CD4-positive, alpha-beta T cell (primary cell): Measurements from ENCODE around the gene MIS12. TPM values are rescaled to one million over a fixed set of nuclear protein-coding genes. Genes with fewer than 3 reads are reported as not detected.

Experiments
- ATAC-seq: fragments of 200-7000 bp; cut with Tn5 transposase; one replicate; pipeline ENCODE4 v1.10.0; 2022; ENCODE audit warnings: mild to moderate bottlenecking; ENCODE audit not compliant: poor library complexity
- CTCF ChIA-PET: fragments of 350-600 bp; sonication (Branson Sonifier 250); formaldehyde crosslinking; loops from one replicate; lab custom pipeline; 2021; ENCODE audit warnings: antibody characterized with exemption, inconsistent platforms; lab: Charles Lee
- POLR2A ChIA-PET: fragments of 350-600 bp; sonication (Branson Sonifier 250); formaldehyde crosslinking; loops from one replicate; lab custom pipeline; 2021; ENCODE audit warnings: antibody characterized with exemption, inconsistent platforms; lab: Charles Lee
- DNase-seq, 14 experiments: peaks; one replicate each; pipeline ENCODE4 v3.0.0-alpha.2; 2013 to 2020; ENCODE audit warnings: mixed read lengths in 2 of 14
- H3K27ac ChIP-seq, 2 donors: one replicate each; pipeline versions ENCODE4 v1.5.1 to v1.7.0; 2013; ENCODE audit warnings: low read length in 2 of 2, low read depth in 1 of 2, mild to moderate bottlenecking in 1 of 2
- H3K27me3 ChIP-seq, 2 experiments: 1 replicate in 1 of 2; 2 replicates in 1 of 2; pipeline versions ENCODE4 v1.6.1 to v1.7.0; 2013; ENCODE audit warnings: low read length in 2 of 2, control low read depth in 1 of 2, mild to moderate bottlenecking in 1 of 2, moderate library complexity in 1 of 2; ENCODE audit not compliant: insufficient read depth in 2 of 2, control insufficient read depth in 1 of 2
- H3K36me3 ChIP-seq: one replicate; pipeline ENCODE4 v1.6.1; 2013; ENCODE audit warnings: low read length, control low read depth; ENCODE audit not compliant: insufficient read depth
- H3K4me1 ChIP-seq: one replicate; pipeline ENCODE4 v1.6.1; 2013; ENCODE audit warnings: low read length, control low read depth; ENCODE audit not compliant: insufficient read depth
- H3K4me3 ChIP-seq: one replicate; pipeline ENCODE4 v1.5.1; 2013; ENCODE audit warnings: mild to moderate bottlenecking, low read length, moderate library complexity
- H3K9me3 ChIP-seq, 2 experiments: 1 replicate in 1 of 2; 2 replicates in 1 of 2; pipeline versions ENCODE4 v1.6.1 to v1.7.0; 2013; ENCODE audit warnings: low read length in 2 of 2, mild to moderate bottlenecking in 2 of 2, control low read depth in 1 of 2, moderate library complexity in 1 of 2; ENCODE audit not compliant: control insufficient read depth in 1 of 2, insufficient read depth in 1 of 2
- H3K27ac Mint-ChIP-seq: one replicate; pipeline ENCODE4 v1.8.0; 2020; ENCODE audit warnings: mixed read lengths
- H3K27me3 Mint-ChIP-seq: one replicate; pipeline ENCODE4 v1.8.0; 2021; ENCODE audit warnings: mixed read lengths
- H3K36me3 Mint-ChIP-seq: one replicate; pipeline ENCODE4 v1.8.0; 2021; ENCODE audit warnings: low read depth, mixed read lengths
- H3K4me1 Mint-ChIP-seq: one replicate; pipeline ENCODE4 v1.8.0; 2021; ENCODE audit warnings: low read depth, mixed read lengths
- H3K4me3 Mint-ChIP-seq: one replicate; pipeline ENCODE4 v1.8.0; 2020; ENCODE audit warnings: mild to moderate bottlenecking, mixed read lengths
- H3K9me3 Mint-ChIP-seq: one replicate; pipeline ENCODE4 v1.8.0; 2020; ENCODE audit warnings: mixed read lengths
- intact Hi-C, 2 experiments: fragments of 100-400 bp; cut with DNase I in 1 of 2; cut with micrococcal nuclease in 1 of 2; formaldehyde crosslinking; loops; one replicate each; pipeline versions ENCODE4 v1.15.1 to v1.9.0; 2023 to 2025; cut with DNase I, micrococcal nuclease
- total RNA-seq, 174 experiments: library from RNA in 2 of 174; stranded (reverse) in 2 of 174; gene quantifications; one replicate each; pipeline ENCODE4 v1.2.3 and lab custom pipeline; 2021 to 2026
- TF ChIP-seq, protein P1 (sequence below): fragments of 200-600 bp; IDR thresholded peaks from one replicate; pipeline ENCODE4 v1.8.0; 2022; ENCODE audit warnings: antibody characterized with exemption, mild to moderate bottlenecking

MIS12 gene
- total RNA-seq, 2 experiments from 2014 or later: 19.2 to 20.3 TPM

DNA sequence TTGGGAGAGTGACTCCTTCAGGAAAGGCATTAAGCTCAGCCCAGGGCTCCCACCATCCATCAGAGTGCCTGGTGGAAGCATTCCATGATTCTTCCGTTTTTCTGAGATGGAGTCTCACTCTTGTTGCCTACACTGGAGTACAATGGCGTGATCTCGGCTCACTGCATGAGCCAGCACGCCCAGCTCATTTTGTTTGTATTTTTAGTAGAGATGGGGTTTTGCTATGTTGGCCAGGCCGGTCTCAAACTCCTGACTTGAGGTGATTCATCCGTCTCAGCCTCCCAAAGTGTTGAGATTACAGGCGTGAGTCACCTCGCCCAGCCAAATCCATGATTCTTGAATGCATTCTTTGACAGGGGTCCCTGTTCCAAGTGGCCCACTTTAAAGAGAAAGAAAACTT, 23.1 kb downstream of the MIS12 start:
- Histone ChIP-seq H3K4me3 (no peak overlapping the region), H3K27ac (no peak overlapping the region), H3K9me3 (no peaks in the 10 kb centered on the region), H3K27me3 (no peaks in the 10 kb centered on the region), H3K4me1 (peaks cover 21% of the 10 kb centered on the region), H3K36me3 (peaks cover 30% of the 10 kb centered on the region)
- intact Hi-C loops: no loop called here
- POLR2A ChIA-PET: no interaction called here
- peaks cover 27% of the 10 kb centered on the region for H3K4me1 Mint-ChIP-seq
- H3K9me3 Mint-ChIP-seq: peaks cover 4% of the 10 kb centered on the region
- H3K36me3 Mint-ChIP-seq: peaks cover 74% of the 10 kb centered on the region
- H3K4me3 Mint-ChIP-seq: no peak overlapping the region
- DNase-seq (no peak), ATAC-seq (no peak)
- CTCF ChIA-PET: no interaction called here
- no peaks in the 10 kb centered on the region for H3K27me3 Mint-ChIP-seq
- no peak overlapping the region for H3K27ac Mint-ChIP-seq
- TF ChIP-seq, protein P1, sequence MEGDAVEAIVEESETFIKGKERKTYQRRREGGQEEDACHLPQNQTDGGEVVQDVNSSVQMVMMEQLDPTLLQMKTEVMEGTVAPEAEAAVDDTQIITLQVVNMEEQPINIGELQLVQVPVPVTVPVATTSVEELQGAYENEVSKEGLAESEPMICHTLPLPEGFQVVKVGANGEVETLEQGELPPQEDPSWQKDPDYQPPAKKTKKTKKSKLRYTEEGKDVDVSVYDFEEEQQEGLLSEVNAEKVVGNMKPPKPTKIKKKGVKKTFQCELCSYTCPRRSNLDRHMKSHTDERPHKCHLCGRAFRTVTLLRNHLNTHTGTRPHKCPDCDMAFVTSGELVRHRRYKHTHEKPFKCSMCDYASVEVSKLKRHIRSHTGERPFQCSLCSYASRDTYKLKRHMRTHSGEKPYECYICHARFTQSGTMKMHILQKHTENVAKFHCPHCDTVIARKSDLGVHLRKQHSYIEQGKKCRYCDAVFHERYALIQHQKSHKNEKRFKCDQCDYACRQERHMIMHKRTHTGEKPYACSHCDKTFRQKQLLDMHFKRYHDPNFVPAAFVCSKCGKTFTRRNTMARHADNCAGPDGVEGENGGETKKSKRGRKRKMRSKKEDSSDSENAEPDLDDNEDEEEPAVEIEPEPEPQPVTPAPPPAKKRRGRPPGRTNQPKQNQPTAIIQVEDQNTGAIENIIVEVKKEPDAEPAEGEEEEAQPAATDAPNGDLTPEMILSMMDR: no peak

DNA sequence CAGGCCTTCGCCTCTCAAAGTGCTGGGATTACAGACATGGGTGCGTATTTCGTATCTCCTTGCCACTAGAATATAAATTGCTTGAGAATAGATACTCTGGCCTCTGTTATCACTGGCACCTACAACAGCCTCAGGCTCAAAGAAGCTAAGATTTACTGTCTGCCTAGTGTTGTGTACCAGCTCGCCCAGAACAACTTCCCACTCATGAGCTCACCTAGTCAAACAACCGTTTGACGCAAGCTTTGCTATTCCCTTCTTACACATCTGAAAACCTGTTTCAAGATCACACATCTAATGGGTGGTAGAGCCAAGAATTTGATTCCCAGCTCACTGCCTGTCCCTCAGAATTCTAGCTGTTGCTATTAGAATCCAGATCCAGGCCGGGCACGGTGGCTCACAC, 24.4 kb downstream of the MIS12 start:
- ChIA-PET POLR2A (no interaction called here), CTCF (no interaction called here)
- H3K27ac Mint-ChIP-seq: no peak overlapping the region

DNA sequence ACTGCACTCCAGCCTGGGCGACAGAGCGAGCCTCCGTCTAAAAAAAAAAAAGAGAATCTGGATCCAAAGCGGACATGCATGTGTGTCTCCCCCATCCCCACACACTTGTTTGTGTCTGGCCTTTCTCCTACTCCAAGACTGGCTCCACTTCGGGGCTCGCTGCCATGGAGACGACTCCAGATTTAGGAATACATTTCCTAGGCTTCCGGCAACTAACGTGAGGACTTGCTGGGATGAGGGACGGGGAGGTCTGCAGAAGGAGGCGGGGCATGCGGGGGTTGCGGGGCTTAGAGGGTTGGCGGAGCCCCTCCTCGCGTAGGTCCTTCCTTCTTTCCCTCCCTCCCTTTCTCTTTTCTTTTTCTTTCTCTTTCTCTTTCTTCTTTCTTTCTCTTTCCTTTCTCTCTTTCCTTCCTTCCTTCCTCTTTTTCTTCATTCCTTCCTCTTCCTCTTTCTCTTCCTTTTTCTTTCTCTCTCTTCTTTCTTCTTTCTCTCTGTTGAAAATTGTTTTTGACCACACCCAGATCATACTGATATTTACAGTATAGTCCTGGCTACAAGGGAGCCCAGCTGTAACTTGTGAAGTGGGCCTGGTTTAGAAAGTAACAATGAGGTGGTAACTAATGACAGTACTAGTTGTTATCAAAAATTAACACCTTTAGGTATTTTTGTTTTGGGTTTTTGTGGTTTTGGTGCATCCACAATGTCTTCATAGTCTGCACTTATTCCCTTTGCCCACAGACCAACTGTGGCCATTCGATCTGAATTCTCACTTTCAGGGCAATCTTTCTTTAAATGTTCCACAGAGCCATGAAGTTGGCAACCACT, 25.2 kb downstream of the MIS12 start:
- Histone ChIP-seq H3K4me3 (no peak overlapping the region), H3K9me3 (no peaks in the 10 kb centered on the region), H3K4me1 (peaks cover 25% of the 10 kb centered on the region), H3K27me3 (no peaks in the 10 kb centered on the region), H3K36me3 (peaks cover 39% of the 10 kb centered on the region), H3K27ac (no peak overlapping the region)
- Mint-ChIP-seq H3K27me3 (no peaks in the 10 kb centered on the region), H3K4me1 (peaks cover 39% of the 10 kb centered on the region), H3K4me3 (no peak overlapping the region), H3K36me3 (peaks cover 76% of the 10 kb centered on the region), H3K9me3 (peaks cover 4% of the 10 kb centered on the region), H3K27ac (no peak overlapping the region)
- CTCF ChIA-PET: no interaction called here
- intact Hi-C loops: no loop called here
- POLR2A ChIA-PET: no interaction called here
- TF ChIP-seq, protein P1: no peak
- ATAC-seq: no peak
- peak in 1 of 14 experiments; percentile 21 for DNase-seq

More for the DNA sequence above, 24.4 kb downstream of the MIS12 start:
- Mint-ChIP-seq H3K4me1 (peaks cover 35% of the 10 kb centered on the region), H3K4me3 (no peak overlapping the region), H3K9me3 (peaks cover 4% of the 10 kb centered on the region), H3K36me3 (peaks cover 74% of the 10 kb centered on the region), H3K27me3 (no peaks in the 10 kb centered on the region)
- ATAC-seq (no peak), DNase-seq (no peak)
- intact Hi-C loops: no loop called here
- Histone ChIP-seq H3K36me3 (peaks cover 33% of the 10 kb centered on the region), H3K27ac (no peak overlapping the region), H3K9me3 (no peaks in the 10 kb centered on the region), H3K27me3 (no peaks in the 10 kb centered on the region), H3K4me1 (peaks cover 25% of the 10 kb centered on the region), H3K4me3 (no peak overlapping the region)
- TF ChIP-seq, protein P1: no peak
